Astrocyte of the spinal cord (primary cell): ENCODE measurements around the gene POLD2.

Experiments used
- DNase-seq: peaks from one replicate; pipeline ENCODE4 v3.0.0; 2011; ENCODE audit warnings: low read depth, low spot score
- H3K4me3 ChIP-seq: 2 replicates; pipeline ENCODE4 v1.5.1; 2011; ENCODE audit warnings: low read depth, mild to moderate bottlenecking, low read length, moderate library complexity
- CTCF ChIP-seq: IDR thresholded peaks from 2 replicates; pipeline ENCODE4 v1.5.1; 2012; ENCODE audit warnings: low read depth, mild to moderate bottlenecking, low read length, inconsistent platforms
- in situ Hi-C: cut with HindIII; loops from 2 replicates; pipeline ENCODE4 v1.10.0; 2017; ENCODE audit warnings: low sequenced_read_pairs

POLD2 gene

DNA sequence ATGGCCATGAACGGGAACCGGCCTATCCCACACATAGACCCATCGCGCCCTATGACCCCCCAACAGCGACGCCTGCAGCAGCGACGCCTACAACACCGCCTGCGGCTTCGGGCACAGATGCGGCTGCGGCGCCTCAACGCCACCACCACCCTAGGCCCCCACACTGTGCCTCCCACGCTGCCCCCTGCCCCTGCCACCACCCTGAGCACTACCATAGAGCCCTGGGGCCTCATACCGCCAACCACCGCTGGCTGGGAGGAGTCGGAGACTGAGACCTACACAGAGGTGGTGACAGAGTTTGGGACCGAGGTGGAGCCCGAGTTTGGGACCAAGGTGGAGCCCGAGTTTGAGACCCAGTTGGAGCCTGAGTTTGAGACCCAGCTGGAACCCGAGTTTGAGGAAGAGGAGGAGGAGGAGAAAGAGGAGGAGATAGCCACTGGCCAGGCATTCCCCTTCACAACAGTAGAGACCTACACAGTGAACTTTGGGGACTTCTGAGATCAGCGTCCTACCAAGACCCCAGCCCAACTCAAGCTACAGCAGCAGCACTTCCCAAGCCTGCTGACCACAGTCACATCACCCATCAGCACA is 9.5 kb downstream of the POLD2 start:
- no peak overlapping the region for H3K4me3 ChIP-seq
- no peak for DNase-seq
- no peak for TF ChIP-seq CTCF
- in situ Hi-C loops = no loop called here

DNA sequence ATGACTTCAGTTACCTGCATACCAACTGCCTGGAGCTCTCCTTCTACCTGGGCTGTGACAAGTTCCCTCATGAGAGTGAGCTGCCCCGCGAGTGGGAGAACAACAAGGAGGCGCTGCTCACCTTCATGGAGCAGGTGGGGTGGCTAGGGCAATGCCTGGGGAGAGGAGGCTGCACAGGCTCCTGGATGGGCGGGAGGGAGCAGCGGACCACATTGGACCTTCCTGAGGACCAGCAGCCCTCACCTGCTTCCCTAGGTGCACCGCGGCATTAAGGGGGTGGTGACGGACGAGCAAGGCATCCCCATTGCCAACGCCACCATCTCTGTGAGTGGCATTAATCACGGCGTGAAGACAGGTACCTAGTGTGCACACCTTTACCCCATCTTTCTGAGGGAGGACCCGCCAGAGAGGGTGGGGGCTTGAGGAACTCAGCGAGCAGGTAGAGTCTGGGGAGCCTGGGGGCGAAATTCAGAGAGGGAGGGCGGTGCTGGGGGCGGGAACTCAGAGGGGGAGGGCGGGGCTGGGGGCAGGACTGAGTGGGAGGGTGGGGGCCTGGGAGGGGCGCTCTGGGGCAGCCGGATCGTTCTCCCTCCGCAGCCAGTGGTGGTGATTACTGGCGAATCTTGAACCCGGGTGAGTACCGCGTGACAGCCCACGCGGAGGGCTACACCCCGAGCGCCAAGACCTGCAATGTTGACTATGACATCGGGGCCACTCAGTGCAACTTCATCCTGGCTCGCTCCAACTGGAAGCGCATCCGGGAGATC is 10.2 kb downstream of the POLD2 start:
- DNase-seq = no peak
- no peak overlapping the region for H3K4me3 ChIP-seq
- in situ Hi-C loops = no loop called here
- TF ChIP-seq CTCF = no peak

GRCh38 chr7:44112231-44112996 is 10.9 kb downstream of the POLD2 start:
- no peak overlapping the region for H3K4me3 ChIP-seq
- TF ChIP-seq CTCF = no peak
- in situ Hi-C loops = no loop called here
- no peak for DNase-seq

DNA sequence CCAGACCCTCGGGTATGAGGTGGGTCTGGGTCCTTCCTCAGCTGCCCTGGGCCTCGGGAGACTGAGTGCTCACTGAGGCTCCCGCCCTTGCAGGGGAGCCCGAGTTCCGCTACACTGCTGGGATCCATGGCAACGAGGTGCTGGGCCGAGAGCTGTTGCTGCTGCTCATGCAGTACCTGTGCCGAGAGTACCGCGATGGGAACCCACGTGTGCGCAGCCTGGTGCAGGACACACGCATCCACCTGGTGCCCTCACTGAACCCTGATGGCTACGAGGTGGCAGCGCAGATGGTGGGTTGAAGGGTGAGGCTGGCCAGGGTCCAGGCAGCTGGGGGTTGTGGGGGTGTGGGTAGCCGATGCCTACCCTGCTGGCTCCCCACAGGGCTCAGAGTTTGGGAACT is 11.6 kb downstream of the POLD2 start:
- no peak overlapping the region for H3K4me3 ChIP-seq
- no peak for DNase-seq
- no peak for TF ChIP-seq CTCF
- in situ Hi-C loops = no loop called here

- DNase-seq = no peak
- H3K4me3 ChIP-seq = no peak overlapping the region
- in situ Hi-C loops = no loop called here
- TF ChIP-seq CTCF = no peak
Observed at GRCh38 chr7:44110719-44111635, 12.4 kb downstream of the POLD2 start.

- H3K4me3 ChIP-seq = no peak overlapping the region
- no peak for TF ChIP-seq CTCF
- no peak for DNase-seq
- in situ Hi-C loops = no loop called here
Observed at GRCh38 chr7:44109991-44110390, 13.4 kb downstream of the POLD2 start.
